ENCODE measurements around the gene CCDC141.

CCDC141 gene

DNA sequence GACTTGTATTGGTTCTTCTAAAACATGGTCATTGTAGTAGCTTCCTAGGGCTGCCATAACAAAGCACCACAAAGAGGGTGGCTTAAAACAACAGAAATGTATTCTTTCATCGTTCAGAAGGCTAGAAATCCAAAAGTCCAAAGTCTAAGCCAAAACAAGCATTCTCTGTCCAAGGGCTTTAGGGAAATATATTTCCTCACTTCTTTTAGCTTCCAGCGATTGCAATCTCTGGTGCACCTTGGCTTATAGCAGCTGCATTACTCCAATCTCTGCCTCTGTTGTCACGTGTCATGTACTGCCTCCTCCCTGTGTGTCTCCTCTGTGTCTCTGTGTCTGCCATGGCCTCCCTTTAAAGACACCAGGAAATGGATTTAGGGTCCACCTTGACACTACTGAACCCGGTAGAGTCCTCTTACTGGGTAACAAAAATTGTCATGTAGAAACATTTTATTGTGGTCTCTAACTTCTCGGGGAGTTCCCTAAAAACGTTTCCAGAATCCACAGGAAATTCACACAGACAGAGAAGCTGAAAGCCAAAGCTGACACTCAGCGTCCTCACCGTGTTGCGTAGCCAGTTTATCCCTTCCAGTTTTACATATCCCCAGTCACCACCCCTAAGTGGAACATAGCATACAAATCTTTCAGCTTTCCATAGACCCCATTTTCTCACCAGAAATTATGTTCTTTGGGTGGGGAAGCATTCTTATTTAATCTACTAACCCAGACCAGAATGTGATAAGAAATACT lies 222.0 kb downstream of the CCDC141 start:
- no peak for DNase-seq (ENCODE audit: low read depth)

DNA sequence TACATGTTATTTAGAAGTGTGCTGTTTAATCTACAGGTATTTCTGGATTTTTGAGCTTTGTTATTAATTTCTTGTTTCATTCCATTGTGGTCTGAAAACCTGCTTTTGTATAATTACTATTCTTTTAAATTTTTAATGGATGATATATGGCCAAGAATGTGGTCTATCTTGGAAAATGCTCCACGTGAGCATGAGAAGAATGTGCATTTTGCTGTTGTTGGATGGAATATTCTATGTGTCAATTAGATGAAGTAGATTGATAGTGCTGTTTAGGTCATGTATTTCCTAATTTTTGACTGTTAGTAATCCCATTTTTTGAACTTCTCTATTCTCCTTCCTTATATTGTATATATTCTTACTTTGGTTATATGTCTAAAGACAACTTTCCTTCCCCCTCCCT lies 222.8 kb downstream of the CCDC141 start:
- DNase-seq (ENCODE audit: low read depth) = no peak

DNA sequence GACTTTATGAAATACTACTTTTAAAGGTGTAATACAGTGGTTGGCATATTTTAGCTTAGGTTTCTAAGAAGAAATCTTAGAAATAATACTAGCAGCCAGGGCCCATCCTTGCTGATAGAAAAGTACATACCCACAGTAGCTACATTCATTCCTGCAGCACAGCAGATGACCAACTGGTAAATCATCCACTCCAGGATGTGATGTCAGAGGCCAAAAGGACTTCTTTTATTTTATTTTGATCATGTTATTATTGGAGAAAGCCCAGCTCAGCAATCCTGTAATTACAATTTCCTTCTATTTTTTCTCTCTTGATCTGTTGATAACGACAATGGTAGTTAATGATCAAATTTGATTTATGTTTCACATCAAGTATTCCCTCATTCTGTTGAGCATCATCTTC lies 224.8 kb downstream of the CCDC141 start:
- DNase-seq (ENCODE audit: low read depth) = no peak

DNA sequence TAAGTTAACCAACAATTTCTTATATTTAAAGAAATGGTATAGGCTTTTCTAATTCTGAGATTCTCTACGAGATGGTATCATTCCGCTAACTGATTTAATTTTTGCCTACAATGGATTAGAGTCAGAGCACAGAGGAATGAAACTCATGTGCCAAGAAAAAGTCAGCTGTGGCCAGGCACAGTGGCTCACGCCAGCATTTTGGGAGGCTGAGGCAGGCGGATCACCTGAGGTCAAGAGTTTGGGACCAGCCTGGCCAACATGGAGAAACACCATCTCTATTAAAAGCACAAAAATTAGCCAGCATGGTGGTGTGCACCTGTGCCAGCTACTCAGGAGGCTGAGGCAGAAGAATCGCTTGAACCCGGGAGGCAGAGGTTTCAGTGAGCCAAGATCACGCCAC lies 225.8 kb downstream of the CCDC141 start:
- no peak for DNase-seq (ENCODE audit: low read depth)

DNA sequence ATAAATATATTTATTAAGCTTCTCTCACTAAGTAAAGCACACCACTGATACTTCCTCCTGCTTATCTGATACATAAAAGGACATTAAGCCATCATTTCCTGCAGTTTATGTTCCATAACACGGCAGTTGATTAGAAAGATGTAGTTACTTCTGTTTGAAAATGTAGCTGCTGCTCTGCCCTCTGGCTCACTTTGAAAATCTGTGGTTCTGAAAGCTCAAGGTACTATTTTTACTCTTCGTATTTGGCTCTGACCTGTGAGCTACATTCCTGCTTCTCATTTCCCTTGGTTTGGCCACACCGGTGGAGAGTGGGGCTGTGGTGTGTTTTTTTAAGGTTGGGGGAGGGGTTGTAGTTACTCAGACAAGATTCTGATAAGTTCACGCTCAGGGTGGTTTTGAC lies 229.9 kb downstream of the CCDC141 start:
- no peak for DNase-seq (ENCODE audit: low read depth)

DNA sequence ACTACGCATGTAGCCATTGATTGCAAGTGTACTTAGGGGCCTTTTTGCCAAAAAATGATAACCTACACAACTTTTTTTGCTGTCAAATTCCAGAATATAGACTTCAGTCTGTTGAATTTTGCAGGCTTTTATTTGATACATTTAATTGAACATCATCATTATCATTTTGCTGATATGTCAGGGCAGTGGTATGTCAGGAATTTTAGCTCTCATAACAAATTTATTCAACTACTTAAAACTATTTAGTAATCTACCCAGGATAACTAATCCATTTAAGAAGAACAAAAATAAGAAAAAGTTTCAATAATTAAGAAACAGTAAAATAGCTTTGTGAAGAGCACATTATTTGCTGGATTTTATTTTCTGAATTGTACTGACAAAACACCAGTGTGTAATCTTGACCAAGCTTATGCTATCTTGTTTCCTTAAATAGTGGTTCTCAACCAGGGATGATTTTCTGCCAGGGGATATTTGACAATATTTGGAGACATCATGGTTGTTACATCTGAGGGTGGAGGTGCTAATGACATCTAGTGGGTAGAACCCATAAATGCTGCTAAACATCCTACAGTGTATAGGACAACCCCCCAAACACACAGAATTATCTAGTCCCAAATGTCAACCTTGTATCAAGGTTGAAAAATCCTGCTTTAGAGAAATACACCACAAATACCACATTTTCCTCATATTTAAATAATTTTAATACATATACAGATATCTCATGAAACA lies 230.6 kb downstream of the CCDC141 start:
- no peak for DNase-seq (ENCODE audit: low read depth)

DNA sequence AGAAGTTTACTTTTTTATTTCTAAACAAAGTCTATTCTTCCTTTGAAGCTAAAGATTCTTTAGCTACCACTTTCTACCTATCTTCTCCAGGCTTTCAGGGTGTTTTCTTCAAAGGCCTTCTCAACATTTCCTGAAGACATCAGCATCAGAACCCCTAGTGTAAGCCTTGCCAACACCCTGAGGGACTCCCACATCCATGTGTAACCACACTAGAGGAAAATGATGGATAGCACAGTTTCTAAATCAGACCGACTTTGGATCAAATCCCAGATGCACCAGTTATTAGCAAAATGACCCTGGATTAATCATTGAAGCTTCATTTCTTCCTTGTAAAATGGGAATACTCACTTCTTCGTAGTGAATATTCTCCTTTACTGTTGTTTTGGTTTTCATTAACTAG lies 238.0 kb downstream of the CCDC141 start:
- DNase-seq (ENCODE audit: low read depth) = no peak

DNA sequence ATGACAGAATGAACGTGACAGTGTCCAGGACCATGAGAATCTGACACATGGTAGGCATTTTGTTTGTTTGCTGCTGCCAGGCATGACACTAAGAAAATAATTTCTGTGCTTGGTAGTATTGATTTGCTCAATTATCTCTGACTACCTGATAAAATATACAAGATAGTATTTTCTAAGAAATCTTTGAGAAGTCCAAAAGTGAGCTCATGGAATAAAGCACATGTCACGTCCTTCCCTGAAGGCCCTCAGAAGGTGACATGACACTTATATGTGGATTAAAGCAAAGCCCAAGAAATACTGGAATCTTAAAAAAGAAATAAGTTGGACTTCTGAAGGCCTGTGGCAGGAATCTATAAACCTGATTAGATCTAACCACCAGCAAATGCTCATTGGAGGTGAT lies 238.9 kb downstream of the CCDC141 start:
- no peak for DNase-seq (ENCODE audit: low read depth)

DNA sequence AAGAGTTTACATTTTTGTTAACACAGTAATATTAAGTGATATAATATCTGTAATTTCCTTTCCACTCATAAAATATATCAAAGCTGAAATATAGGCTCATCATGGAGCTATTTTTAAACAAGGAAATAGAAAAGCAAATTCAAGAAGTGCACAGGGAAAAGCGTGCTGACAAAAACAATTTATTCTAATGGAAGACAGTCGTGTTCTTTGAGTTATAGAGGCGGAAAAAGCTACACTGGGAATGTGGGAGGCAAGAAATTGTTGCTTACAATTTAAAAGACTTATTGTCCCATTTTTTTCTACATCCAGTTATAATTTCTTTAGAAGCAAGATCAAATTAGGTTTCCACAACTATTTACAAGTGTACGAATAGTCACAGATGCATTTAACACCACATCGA lies 239.5 kb downstream of the CCDC141 start:
- DNase-seq (ENCODE audit: low read depth) = no peak

DNA sequence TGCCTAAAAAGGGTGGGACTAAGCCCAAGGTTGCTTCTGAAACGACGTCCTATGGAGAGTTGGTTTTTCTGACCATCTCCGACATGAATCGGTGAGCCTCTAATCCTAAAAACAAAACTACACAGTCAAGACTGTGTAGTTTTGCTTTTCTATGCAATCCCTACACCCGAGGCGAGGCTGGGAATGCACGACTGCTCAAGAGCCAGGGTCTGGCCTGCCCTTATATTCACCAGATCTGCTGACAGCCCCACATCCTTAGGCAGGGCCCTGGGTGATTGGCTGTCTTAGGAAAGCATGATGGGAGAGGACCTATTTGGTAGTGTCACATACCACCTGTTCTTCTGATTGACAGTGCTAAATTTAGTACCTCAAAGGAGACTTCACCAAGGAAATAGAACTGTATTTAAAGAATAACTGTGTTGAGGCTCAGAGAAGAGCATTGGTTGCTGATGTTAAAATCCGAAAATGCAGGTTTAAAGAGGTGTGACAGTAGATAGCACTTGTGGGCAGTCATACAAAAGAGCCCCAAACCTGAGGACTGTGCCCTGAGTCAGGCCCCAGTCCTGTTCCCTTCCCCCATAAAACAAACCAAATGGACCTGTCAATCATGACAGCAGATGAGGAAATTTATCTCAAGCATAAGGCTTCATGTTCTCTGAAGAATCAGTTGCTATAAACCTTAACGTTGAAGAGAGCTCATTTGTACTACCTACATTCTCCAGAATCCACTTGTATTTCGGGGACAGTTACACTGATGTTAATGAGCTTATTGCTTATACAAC lies 242.5 kb downstream of the CCDC141 start, which contains the start of gene TTN:
Gene TTN (minus strand): TSS at position 197 of the 782 bp plus-strand sequence. CDS start 2,781 bp downstream, outside the sequence.
- no peak for DNase-seq (ENCODE audit: low read depth)

DNA sequence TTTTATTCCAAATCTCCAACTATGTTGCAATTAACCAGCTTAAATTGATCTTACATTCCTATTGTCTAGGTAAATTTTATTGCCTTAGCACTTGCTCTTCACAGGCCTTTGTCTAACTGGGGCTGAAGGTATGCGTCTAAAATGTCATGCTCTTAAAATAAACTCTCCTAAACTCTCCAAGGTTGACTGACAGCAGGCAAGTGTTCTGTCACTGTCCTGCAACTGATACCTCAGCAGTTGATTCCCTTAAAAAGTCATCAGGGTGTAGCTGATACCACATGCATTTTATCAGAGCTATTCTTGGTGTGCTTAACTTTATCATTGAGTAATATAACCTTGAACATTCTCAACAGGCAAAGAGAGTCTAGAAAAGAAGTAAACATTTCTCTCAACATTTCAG lies 243.4 kb downstream of the CCDC141 start:
- no peak for DNase-seq (ENCODE audit: low read depth)

DNA sequence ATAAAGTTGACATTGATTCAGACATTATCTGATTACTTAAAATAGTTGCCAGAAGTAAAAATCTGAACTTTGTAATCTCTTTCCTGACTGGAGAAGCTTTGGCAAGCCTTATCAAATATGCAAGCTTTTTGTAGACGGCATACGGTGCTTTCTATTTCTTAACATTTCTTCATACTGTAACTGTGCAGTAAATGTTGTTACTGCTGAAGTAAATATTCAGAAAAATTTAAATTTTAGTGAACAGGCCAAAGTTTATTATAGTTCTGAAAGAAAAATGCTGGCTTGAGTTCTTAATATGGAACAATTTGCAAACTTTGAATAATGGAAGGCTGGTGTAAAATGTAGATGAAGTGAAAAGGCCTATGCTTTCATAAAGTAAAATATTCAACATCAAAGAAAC lies 244.5 kb downstream of the CCDC141 start:
- no peak for DNase-seq (ENCODE audit: low read depth)

DNA sequence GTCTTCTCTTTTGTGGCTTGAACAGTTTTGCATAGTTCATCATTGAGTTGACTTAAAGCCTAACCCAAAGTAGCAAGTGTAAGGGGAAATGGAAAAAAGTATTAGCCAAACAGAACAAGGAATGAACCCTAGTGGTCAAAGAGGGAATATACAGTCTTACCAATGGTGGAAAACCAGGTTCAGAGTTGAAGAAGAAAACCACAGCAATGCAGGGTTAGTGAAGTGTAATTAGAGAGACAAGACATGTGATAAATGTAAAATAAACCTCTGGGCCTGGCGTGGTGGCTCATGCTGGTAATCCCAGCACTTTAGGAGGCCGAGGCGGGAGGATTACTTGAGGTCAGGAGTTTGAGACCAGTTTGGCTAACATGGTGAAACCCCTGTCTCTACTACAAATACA lies 245.1 kb downstream of the CCDC141 start:
- no peak for DNase-seq (ENCODE audit: low read depth)

DNA sequence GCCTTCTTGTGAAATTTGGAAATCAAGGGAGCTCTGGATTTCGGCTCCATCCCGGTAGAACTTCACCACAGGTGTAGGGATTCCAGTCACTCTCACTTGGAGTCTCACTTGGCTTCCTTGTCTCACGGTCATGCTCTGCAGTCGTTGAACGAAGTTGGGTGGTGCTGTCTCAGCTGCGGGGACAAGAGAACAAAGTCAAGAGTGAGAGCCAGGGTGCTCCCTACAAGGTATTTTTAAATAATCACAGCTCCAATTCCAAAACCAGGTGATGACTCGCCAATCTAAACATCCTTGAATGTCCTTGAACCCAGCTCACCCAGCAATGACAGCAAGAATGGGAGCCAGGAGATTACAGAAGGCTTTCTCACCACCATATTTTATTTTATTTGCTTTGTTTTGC lies 249.4 kb downstream of the CCDC141 start:
- DNase-seq (ENCODE audit: low read depth) = no peak

DNA sequence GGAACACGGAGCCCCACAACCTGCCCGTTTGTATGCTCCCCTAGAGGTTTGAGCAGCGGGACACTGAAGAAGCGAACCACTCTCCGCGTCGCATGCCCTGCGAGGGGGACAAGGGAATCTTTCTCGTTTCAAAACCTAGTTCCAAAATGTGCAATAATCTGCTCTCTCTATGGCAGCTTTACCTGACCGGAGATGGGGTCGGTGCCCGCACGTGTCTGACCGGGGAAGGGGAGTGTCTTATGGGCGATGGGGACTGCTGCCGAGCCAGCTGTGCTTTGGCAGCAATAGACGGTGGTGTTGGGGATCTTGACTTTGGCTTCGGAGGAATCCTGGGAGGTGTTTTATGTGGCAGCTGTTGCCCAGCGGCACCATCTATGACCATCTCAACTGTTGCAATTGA lies 250.6 kb downstream of the CCDC141 start:
- no peak for DNase-seq (ENCODE audit: low read depth)

DNA sequence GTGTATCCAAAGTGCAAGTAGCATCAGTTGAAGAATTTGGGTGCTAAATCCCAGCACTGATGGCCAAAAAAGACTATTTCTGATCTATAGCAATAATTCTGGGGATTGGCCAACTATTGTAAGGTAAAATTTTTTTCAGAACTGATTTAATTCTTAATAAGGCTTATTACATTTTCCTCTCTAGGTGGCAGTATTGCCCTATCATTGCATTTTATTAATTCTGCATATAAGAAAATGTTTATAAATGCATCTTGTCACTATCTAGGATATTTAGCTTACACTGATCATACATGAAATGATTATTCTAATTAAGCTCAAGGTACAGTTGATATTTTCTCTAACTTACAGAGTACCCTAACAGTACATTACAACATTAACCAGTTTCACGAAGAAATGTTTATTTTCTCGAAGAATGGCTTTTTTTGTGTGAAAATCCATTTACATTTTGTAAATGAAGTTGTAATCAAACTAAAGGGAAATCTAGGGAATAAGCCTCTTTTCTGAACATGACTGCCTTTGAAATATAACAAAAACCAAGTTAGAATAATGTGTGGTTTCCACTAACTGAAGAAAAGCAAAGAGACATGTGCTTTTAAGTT lies 253.8 kb downstream of the CCDC141 start:
- DNase-seq (ENCODE audit: low read depth) = no peak

DNA sequence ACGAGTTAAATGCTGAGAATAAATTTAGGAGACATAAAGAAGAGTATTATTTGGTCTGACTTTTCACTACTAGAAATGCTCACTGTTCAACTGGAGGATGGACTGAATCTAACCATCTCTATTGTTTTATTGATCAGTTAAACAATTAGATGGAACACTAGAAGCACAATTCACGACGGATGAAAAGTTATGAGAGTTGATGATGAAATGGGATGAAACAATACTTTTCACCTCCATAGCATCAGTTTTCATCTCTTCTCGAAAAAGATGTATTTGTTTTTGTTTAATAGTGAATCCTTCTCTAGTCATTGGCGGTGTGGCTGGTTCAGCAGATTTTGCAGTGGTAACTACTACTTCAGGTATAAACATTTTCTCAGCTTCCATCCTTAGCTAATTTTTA lies 262.0 kb downstream of the CCDC141 start:
- no peak for DNase-seq (ENCODE audit: low read depth)

DNA sequence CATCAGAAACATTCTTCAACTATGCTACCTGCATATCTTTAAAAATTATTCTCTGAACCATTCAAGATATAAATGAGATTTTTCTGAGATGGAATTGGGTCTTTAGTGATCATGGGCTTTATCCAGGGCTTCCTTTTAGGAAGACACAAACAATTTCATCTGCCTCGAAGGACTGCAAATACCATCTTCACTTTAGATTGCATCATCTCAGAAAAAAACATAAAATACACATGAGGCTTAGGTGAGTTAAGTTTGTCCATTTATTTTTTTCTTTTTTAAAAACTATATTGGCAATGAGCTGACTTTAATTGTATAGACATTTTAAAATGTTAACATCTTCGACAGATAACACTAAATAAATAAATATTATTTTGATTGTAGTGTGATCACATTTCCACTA lies 262.8 kb downstream of the CCDC141 start:
- no peak for DNase-seq (ENCODE audit: low read depth)

DNA sequence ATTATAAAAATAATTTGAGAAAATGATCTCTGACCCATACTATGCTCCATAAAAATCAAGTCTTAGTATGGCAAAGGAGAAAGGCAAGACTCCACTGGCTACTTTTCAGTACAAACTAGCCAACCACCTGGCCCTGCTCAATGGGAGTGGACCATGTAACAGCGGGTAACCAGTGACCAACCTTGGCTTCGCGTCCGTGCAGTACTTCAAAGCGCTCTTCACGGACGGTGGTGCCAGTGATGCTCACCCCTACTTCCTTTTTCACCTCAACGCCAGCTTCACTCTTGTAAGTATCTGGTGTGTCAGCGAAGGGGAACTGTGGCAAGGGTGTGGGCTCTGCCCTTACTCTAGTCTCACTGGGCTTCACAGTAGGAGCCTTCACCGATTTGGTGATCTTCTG lies 266.0 kb downstream of the CCDC141 start:
- DNase-seq (ENCODE audit: low read depth) = no peak

DNA sequence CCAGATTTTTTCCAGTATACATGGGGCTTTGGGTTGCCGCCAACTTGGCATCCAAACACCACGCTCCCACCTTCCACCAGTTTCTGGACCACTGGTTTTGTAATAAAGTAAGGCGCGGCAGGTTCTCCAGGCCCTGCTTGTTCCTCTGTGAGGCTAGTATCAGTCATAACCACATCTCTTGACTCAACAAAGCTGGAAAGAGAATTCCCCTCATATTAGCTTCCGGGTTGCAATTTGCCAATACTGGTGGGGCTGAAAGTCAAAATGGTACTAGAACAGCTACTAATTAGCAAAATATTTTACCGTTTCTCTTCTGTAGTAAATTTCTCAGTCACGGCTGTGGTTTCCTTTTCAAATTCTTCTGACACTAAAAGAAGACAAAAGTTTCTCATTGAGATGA lies 267.7 kb downstream of the CCDC141 start:
- DNase-seq (ENCODE audit: low read depth) = no peak

All from activated gamma-delta T cell treated with anti-CD3 and anti-CD28 coated beads, Interleukin-2, amount 50 U/mL, for 16 hours (primary cell).